SK-N-SH (cell line): Measurements from ENCODE around the gene GAS7. TPM values are rescaled to one million over a fixed set of nuclear protein-coding genes. Genes with fewer than 3 reads are reported as not detected.

Source experiments
- CTCF ChIA-PET: fragments of 300-600, 350-600 bp; formaldehyde crosslinking; extraction: SDS; loops from one replicate; lab custom pipeline; 2021; lab: Yijun Ruan, JAX
- POLR2A ChIA-PET: fragments of 350-600 bp; sonication (Branson Sonifier 250); formaldehyde crosslinking; extraction: SDS; loops from one replicate; lab custom pipeline; 2020; ENCODE audit warnings: antibody characterized with exemption, inconsistent platforms; lab: Yijun Ruan, JAX
- DNase-seq: peaks from one replicate; pipeline ENCODE4 v3.0.0; 2012
- H2AFZ ChIP-seq: fragments of 200-600 bp; sonication (generic); 2 replicates; pipeline ENCODE4 v1.8.1; 2016; ENCODE audit warnings: antibody characterized with exemption, mild to moderate bottlenecking, low read depth
- H3F3A ChIP-seq: fragments of 200-600 bp; sonication (generic); replicated peaks from 2 replicates; pipeline ENCODE3; 2016; ENCODE audit warnings: antibody characterized with exemption, mild to moderate bottlenecking; ENCODE audit not compliant: insufficient read depth
- H3K27ac ChIP-seq, 2 experiments: fragments of 200-500 bp in 1 of 2; fragments of 200-600 bp in 1 of 2; sonication (Bioruptor generic) in 1 of 2; sonication (generic), shearing (Covaris generic) in 1 of 2; 2 replicates each; pipeline versions ENCODE4 v1.5.1 to v1.6.1; 2014 to 2016; ENCODE audit warnings: low read depth in 2 of 2, inconsistent platforms in 1 of 2, low read length in 1 of 2, mild to moderate bottlenecking in 1 of 2, mixed read lengths in 1 of 2
- H3K27me3 ChIP-seq: fragments of 200-600 bp; sonication (generic), shearing (Covaris generic); 2 replicates; pipeline ENCODE4 v1.6.1; 2016; ENCODE audit warnings: mixed run types; ENCODE audit not compliant: insufficient read depth
- H3K36me3 ChIP-seq, 2 experiments: fragments of 200-500 bp in 1 of 2; fragments of 200-600 bp in 1 of 2; sonication (Bioruptor generic) in 1 of 2; sonication (generic) in 1 of 2; replicated peaks in 1 of 2; 2 replicates each; pipeline versions ENCODE3 to v1.5.1; 2014 to 2016; ENCODE audit warnings: low read length in 1 of 2, mild to moderate bottlenecking in 1 of 2; ENCODE audit not compliant: insufficient read depth in 2 of 2, control insufficient read depth in 1 of 2
- H3K4me1 ChIP-seq, 2 experiments: fragments of 200-500 bp in 1 of 2; fragments of 200-600 bp in 1 of 2; sonication (Bioruptor generic) in 1 of 2; sonication (generic), shearing (Covaris generic) in 1 of 2; 2 replicates each; pipeline versions ENCODE4 v1.5.1 to v1.6.1; 2014 to 2016; ENCODE audit warnings: low read depth in 1 of 2, low read length in 1 of 2, mixed run types in 1 of 2; ENCODE audit not compliant: insufficient read depth in 2 of 2, control insufficient read depth in 1 of 2
- H3K4me2 ChIP-seq: fragments of 200-600 bp; sonication (generic), shearing (Covaris generic); 2 replicates; pipeline ENCODE4 v1.6.1; 2017; ENCODE audit warnings: mixed run types
- H3K4me3 ChIP-seq, 2 experiments: fragments of 200-500 bp in 1 of 2; fragments of 200-600 bp in 1 of 2; sonication (Bioruptor generic) in 1 of 2; sonication (generic), shearing (Covaris generic) in 1 of 2; 2 replicates each; pipeline versions ENCODE4 v1.5.1 to v1.8.1; 2014 to 2016; ENCODE audit warnings: low read depth in 2 of 2, inconsistent platforms in 1 of 2, low read length in 1 of 2, mild to moderate bottlenecking in 1 of 2, mixed read lengths in 1 of 2, moderate library complexity in 1 of 2
- H3K79me2 ChIP-seq: fragments of 200-600 bp; sonication (generic); 2 replicates; pipeline ENCODE4 v1.8.1; 2017; ENCODE audit warnings: mild to moderate bottlenecking; ENCODE audit not compliant: insufficient read depth
- H3K9ac ChIP-seq: fragments of 200-600 bp; sonication (generic); 2 replicates; pipeline ENCODE4 v1.6.1; 2017; ENCODE audit warnings: mixed run types
- H3K9me2 ChIP-seq: fragments of 200-600 bp; sonication (generic); 2 replicates; pipeline ENCODE4 v1.6.1; 2017; ENCODE audit warnings: mixed run types
- H3K9me3 ChIP-seq: fragments of 200-600 bp; sonication (generic); 2 replicates; pipeline ENCODE4 v1.6.1; 2017; ENCODE audit warnings: mixed run types, mild to moderate bottlenecking, moderate library complexity
- H4K20me1 ChIP-seq: fragments of 200-600 bp; sonication (generic); 2 replicates; pipeline ENCODE4 v1.6.1; 2017; ENCODE audit warnings: mild to moderate bottlenecking, mixed run types; ENCODE audit not compliant: insufficient read depth
- CHD2 ChIP-seq: fragments of 150-350 bp; IDR thresholded peaks from 2 replicates; pipeline ENCODE4 v1.6.1; 2018; ENCODE audit warnings: low read length; ENCODE audit not compliant: partially characterized antibody
- ELF1 ChIP-seq: IDR thresholded peaks from 2 replicates; pipeline ENCODE4 v1.4.0; 2012
- EP300 ChIP-seq, 2 experiments: IDR thresholded peaks; 2 replicates each; pipeline versions ENCODE4 v1.4.0 to v1.6.1; 2012; ENCODE audit warnings: borderline replicate concordance in 1 of 2, low read depth in 1 of 2, low read length in 1 of 2
- FOXM1 ChIP-seq: IDR thresholded peaks from 2 replicates; pipeline ENCODE4 v1.4.0; 2012; ENCODE audit warnings: low read depth, mild to moderate bottlenecking
- GATA2 ChIP-seq: sonication (generic); formaldehyde crosslinking; IDR thresholded peaks from 2 replicates; pipeline ENCODE4 v1.5.0; 2020; ENCODE audit warnings: mild to moderate bottlenecking, missing genetic modification reagents
- IRF3 ChIP-seq: fragments of 150-350 bp; IDR thresholded peaks from 2 replicates; pipeline ENCODE4 v1.6.1; 2016; ENCODE audit warnings: mild to moderate bottlenecking, low read depth, low read length
- MXI1 ChIP-seq: IDR thresholded peaks from 2 replicates; pipeline ENCODE4 v1.6.1; 2012; ENCODE audit warnings: mild to moderate bottlenecking, low read depth, low read length, improper control_type of control experiment
- NFIC ChIP-seq: IDR thresholded peaks from 2 replicates; pipeline ENCODE4 v1.4.0; 2012; ENCODE audit warnings: borderline replicate concordance
- NRF1 ChIP-seq: IDR thresholded peaks from 2 replicates; pipeline ENCODE4 v1.6.1; 2012; ENCODE audit warnings: low read depth, mild to moderate bottlenecking, low read length
- PBX3 ChIP-seq: IDR thresholded peaks from 2 replicates; pipeline ENCODE4; 2012
- POLR2AphosphoS5 ChIP-seq: IDR thresholded peaks from 2 replicates; pipeline ENCODE4 v1.6.1; 2012; ENCODE audit warnings: low read depth, low read length
- RAD21 ChIP-seq: IDR thresholded peaks from 2 replicates; pipeline ENCODE4 v1.6.1; 2012; ENCODE audit warnings: mild to moderate bottlenecking, low read length
- RFX5 ChIP-seq: IDR thresholded peaks from 2 replicates; pipeline ENCODE4 v1.6.1; 2012; ENCODE audit warnings: mild to moderate bottlenecking, improper control_type of control experiment, low read length
- TCF12 ChIP-seq: IDR thresholded peaks from 2 replicates; pipeline ENCODE4 v1.4.0; 2012
- YY1 ChIP-seq: IDR thresholded peaks from 2 replicates; pipeline ENCODE4 v1.4.0; 2012; ENCODE audit warnings: low read depth, mild to moderate bottlenecking
- ZBTB33 ChIP-seq: IDR thresholded peaks from 2 replicates; pipeline ENCODE4 v1.4.0; 2012; ENCODE audit warnings: low read depth, borderline replicate concordance
- WGBS: methylation state at CpG from one replicate; pipeline ENCODE4 v1.1.6; 2017; ENCODE audit warnings: low lambda C conversion rate; 5-methylcytosine and 5-hydroxymethylcytosine counted together
- polyA plus RNA-seq, 3 experiments: library from polyadenylated mRNA; depleted of rRNA; stranded (reverse); fragments of >200 nt; gene quantifications; 2 replicates each; pipeline ENCODE4 v1.2.3, GENCODE V29; 2012

GAS7 gene
- polyA plus RNA-seq, 1 of the 3 experiments (the other 2 are of a cell fraction) = 0.12 TPM

GRCh38 chr17:9917801-9918200 lies 280.6 kb downstream of the GAS7 start:
- 38% methylated on average over 17 of the region's 19 CpGs for WGBS
- H3K4me2 ChIP-seq = no peak overlapping the region
- ChIA-PET POLR2A (no interaction called here), CTCF (interaction anchor here (0.7 to 3.8 kb wide), 3 partner anchors 11 to 697 kb away, joined by 3 to 15 read pairs (median 3); no protein-coding TSS in a partner anchor)
- H3K27me3 ChIP-seq = peaks cover 20% of the 10 kb centered on the region; the same call in 1 of the 2 replicates
- H2AFZ ChIP-seq = no peak overlapping the region
- H3F3A ChIP-seq = no peaks in the 10 kb centered on the region
- no peaks in the 10 kb centered on the region for H4K20me1 ChIP-seq
- no peaks in the 10 kb centered on the region for H3K9me3 ChIP-seq
- no peak overlapping the region for H3K4me3 ChIP-seq
- DNase-seq = no peak
- TF ChIP-seq NRF1 (no peak), ELF1 (no peak), EP300 (IDR thresholded peaks at IDR 0.05; ENCODE audit: borderline replicate concordance in 1 of 2, low read depth in 1 of 2, low read length in 1 of 2) (no peak), GATA2 (CRISPR knock-in tag) (no peak), TCF12 (no peak), RFX5 (no peak)
- no peak overlapping the region for H3K27ac ChIP-seq
- no peaks in the 10 kb centered on the region for H3K79me2 ChIP-seq
- H3K9me2 ChIP-seq = no peaks in the 10 kb centered on the region
- no peak overlapping the region for H3K9ac ChIP-seq
- H3K36me3 ChIP-seq = no peaks in the 10 kb centered on the region
- no peaks in the 10 kb centered on the region for H3K4me1 ChIP-seq

- Histone ChIP-seq H3K9me3 (no peaks in the 10 kb centered on the region), H4K20me1 (no peaks in the 10 kb centered on the region), H2AFZ (no peak overlapping the region), H3K27ac (no peak overlapping the region), H3K4me2 (no peak overlapping the region), H3K36me3 (no peaks in the 10 kb centered on the region), H3K27me3 (peaks cover 20% of the 10 kb centered on the region; the same call in 1 of the 2 replicates), H3K4me1 (no peaks in the 10 kb centered on the region), H3K79me2 (no peaks in the 10 kb centered on the region), H3F3A (no peaks in the 10 kb centered on the region), H3K9me2 (no peaks in the 10 kb centered on the region), H3K9ac (no peak overlapping the region), H3K4me3 (no peak overlapping the region)
- POLR2A ChIA-PET = no interaction called here
- DNase-seq = no peak
- WGBS = 78% methylated on average over 6 of the region's 13 CpGs
- TF ChIP-seq POLR2AphosphoS5 (no peak), RAD21 (no peak), NRF1 (no peak), EP300 (IDR thresholded peaks at IDR 0.05; ENCODE audit: borderline replicate concordance in 1 of 2, low read depth in 1 of 2, low read length in 1 of 2) (no peak), PBX3 (no peak), FOXM1 (no peak)
- CTCF ChIA-PET = interaction anchor here (0.8 to 3.8 kb wide), 3 partner anchors 7 to 698 kb away, joined by 3 to 15 read pairs (median 5); no protein-coding TSS in a partner anchor
Measured at GRCh38 chr17:9917131-9917530, 281.3 kb downstream of the GAS7 start.

- ChIA-PET CTCF (interaction anchor here (1.8 to 3.8 kb wide), 2 partner anchors 8 to 12 kb away, joined by 5 to 15 read pairs; no protein-coding TSS in a partner anchor), POLR2A (no interaction called here)
Measured at GRCh38 chr17:9916108-9916507, 282.3 kb downstream of the GAS7 start.

More at GRCh38 chr17:9916108-9916507, 282.3 kb downstream of the GAS7 start:
- H3K36me3 ChIP-seq = no peaks in the 10 kb centered on the region
- 25% methylated on average over 2 of the region's 8 CpGs for WGBS
- no peak overlapping the region for H3K4me3 ChIP-seq
- DNase-seq = no peak
- no peak for TF ChIP-seq YY1
- TF ChIP-seq IRF3 = no peak
- TF ChIP-seq NFIC = no peak
- TF ChIP-seq FOXM1 = no peak
- TF ChIP-seq MXI1 = no peak
- TF ChIP-seq CHD2 = no peak
- no peak for TF ChIP-seq ZBTB33
- TF ChIP-seq, all 33 proteins: peak for 0
- Histone ChIP-seq H3K27ac (no peak overlapping the region), H3K9me2 (no peaks in the 10 kb centered on the region), H3K4me2 (no peak overlapping the region), H3K27me3 (peaks cover 27% of the 10 kb centered on the region; the same call in 1 of the 2 replicates), H3K79me2 (no peaks in the 10 kb centered on the region), H3K4me1 (no peaks in the 10 kb centered on the region), H3K9ac (no peak overlapping the region), H3K9me3 (no peaks in the 10 kb centered on the region), H2AFZ (no peak overlapping the region), H4K20me1 (no peaks in the 10 kb centered on the region), H3F3A (no peaks in the 10 kb centered on the region)
